ENCODE data around the gene PRKCD.

The PRKCD gene

DNA sequence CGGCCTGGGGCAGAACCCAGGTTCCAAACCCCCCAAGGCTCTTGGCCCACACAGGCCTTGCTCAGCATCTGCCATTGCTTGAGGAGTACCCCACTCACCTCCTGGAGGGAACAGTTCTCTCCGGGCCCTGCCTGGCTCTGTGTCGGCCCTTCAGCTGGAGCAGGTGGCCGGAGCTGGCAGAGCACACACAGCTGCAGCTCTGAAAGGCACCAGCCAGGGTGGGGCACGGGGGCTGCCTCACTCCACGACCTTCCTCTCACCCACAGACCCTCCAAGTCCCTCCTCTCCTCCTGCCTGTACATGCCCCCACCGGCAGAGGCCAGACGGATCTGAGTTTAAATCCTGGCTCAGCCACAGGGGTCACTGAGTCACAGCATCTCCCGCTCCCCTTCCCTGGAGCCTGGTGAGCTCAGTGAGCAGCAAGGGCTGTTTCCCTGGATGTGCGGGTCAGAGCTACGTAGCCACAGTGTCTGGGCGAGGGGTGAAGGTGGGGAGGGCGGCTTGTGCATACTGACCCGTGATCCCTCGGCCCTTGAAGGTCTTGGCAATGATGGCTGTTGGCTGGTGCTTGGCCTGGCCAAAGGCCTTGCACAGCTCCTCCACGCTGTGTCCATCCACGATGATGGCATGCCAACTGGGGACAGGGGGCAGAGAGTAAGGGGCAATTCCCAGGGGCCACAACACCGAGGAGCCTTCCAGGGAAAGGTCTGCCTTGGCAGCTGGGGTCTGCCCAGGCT lies 71.8 kb downstream of the PRKCD start:
- no peak for DNase-seq (ENCODE audit: low read depth in 2 of 2)

DNA sequence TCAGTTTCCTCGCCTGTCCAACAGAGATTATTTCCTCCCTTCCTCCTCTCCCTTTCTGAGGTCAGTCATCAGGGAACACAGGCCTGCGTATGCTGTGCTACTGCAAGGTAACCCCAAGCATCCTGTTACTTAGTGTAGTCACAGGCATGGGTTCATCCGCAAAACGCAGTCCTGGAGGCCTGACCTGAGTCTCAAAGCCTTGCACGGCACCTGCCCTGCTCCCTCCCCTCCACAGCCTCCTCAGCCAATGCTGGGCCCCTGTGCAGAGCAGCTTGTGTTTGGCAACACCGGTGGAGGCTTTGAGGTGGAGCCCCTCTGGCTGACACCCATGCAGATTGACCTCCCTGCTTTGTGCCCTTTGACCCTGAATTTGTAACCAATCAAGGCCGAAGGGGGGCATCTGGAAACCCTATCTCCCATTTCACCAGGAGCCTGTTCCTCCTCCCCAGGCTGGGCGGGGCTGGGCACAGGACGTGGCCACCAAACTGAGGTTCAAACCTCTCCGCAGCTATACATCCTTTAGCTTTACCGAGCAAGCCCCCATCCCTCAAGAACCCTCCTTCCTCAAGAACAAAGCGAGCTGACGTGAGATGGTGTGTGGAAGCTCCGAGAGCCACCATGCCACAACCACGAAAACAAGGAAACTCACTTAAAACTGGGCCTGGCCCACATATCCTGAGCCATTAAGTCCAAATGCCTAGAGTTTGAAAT lies 73.3 kb downstream of the PRKCD start:
- no peak for DNase-seq (ENCODE audit: low read depth in 2 of 2)

DNA sequence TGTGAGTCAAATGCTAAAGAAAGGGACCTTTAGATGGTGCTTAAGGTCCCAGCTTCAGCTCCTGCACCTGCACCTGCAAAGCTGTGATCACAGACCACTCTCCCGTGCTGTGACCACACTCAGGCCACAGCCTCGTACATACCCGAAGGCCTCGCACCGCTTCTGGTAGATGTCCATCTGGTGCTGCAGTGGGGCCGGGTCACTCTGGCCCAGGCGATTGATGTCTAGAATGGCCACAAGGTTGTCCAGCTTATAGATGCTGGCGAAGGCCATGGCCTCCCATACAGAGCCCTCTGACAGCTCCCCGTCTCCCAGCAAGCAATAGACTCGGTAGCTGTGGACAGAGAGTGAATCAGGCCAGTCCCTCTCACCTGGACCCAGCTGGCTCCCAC lies 73.8 kb downstream of the PRKCD start:
- DNase-seq (ENCODE audit: low read depth in 2 of 2) = no peak

DNA sequence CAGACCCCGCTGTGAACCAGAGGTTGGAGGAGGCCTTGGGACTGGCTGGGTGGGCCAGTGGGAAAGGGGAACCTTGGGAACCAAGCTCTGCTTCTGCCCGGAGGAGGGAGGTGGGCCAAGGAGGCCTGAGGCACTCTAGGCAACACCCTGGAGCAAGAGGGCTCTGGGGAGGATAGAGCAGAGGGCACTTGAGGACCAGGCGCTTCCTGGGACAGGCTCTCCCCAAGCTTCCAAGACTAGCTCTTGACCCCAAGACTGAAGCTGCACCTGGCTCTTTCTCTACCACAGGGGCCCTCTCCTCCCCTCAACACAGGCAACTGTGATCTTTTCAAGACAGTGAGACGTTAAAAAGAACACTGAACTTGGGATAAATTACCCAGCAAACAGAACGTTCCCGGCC lies 74.5 kb downstream of the PRKCD start:
- no peak for DNase-seq (ENCODE audit: low read depth in 2 of 2)

DNA sequence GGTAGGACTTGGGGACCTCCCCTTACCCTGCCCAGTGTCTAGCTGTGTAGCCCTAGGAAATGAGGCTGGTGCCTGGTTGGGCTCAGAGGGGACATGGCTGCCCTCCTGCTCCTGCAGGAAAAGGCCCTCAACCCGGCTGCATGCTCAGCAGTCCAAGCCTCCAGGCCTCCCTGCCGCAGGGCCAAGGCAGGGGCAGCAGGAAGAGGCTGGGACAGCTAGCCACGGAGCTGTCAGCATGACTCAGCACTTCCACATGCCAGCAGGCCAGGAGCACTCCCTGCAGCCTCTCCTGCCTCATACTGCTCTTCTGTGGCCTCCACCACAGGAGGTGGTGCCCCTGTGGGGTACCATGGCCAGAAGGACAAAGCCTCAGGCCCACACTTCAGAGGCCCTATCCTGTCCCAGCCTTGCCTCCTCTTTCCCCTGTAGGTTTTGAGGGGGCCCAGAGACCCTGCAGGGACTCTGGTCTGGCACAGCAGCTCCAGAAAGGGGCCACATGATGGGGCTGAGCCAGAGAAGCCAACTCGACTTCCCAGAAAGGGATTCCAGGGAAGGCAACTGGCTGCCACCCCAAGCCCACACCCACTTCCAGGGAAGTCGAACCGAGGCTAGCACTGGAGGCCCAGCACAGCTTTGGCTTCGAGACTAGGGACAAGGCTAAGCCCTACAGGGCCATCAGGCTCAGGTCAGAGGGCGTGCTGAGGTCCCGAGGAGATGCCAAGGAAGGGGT lies 75.3 kb downstream of the PRKCD start:
- no peak for DNase-seq (ENCODE audit: low read depth in 2 of 2)

DNA sequence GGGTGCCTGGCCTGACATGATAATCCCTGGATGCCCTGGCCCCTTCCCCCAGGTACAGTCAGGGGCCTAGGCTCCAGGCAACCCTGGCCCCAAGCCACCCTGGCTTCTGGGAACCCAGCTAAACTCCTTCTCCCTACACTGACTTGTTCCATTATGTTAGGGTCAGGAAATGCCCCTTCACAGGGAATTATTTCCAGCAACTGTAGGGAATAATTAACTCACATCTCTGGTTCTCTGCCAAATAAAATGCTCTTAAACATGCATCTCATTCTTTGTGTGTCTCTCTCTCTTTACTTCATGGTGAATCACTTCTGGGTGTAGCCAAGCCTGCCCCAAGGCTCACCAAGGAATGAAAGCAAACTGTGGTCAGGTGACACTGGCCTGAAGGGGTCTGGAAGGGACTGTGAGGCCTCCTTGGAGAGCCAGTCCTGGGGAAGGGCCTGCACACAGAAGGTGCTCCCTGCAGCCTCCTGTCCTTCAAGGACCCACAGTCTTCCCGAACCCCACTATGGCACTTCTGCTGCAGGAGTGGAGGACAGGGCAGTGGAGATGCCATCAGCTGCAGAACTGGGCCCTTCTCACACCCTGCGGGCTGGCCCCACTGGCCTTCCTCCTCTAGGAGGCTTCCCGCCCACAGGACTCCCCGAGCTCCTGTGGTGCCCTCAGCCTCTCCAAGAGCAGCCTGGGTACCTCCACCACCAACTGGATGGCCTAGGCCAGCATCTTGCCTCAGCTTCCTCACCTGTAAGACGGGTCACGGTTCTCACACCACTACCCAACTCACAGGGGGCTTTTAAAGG lies 77.2 kb downstream of the PRKCD start:
- no peak for DNase-seq (ENCODE audit: low read depth in 2 of 2)

DNA sequence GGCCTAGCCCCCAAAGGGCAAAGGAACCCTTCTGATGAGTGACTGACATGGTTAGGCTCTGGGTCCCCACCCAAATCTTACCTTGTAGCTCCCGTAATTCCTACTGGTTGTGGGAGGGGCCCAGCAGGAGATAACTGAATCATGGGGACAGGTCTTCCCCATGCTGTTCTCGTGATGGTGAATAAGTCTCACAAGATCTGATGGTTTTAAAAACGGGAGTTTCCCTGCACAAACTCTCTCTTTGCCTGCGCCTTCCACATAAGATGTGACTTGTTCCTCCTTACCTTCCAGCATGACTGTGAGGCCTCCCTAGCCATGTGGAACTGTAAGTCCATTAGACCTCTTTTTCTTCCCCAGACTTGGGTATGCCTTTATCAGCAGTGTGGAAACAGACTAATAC lies 77.9 kb downstream of the PRKCD start:
- no peak for DNase-seq (ENCODE audit: low read depth in 2 of 2)

DNA sequence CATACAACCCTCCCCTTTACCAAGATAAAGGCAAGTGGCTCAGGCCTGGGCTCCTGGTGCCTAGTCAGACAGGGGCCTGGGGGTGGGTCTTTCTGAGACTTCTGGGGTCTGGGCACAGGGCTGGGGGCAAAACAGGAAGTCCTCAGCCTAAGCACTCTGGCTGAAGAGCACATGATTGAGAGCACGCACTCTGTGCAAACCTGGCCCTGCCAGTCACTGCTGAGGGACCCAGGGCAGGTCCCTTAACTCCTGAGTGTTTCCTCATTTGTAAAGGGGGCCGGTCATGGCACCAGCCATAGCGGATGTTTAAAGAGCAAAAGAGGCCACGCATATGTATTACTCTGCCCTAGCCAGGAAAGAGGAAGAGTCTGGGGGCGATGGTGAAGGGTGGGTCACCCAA lies 78.8 kb downstream of the PRKCD start:
- DNase-seq (ENCODE audit: low read depth in 2 of 2) = no peak

DNA sequence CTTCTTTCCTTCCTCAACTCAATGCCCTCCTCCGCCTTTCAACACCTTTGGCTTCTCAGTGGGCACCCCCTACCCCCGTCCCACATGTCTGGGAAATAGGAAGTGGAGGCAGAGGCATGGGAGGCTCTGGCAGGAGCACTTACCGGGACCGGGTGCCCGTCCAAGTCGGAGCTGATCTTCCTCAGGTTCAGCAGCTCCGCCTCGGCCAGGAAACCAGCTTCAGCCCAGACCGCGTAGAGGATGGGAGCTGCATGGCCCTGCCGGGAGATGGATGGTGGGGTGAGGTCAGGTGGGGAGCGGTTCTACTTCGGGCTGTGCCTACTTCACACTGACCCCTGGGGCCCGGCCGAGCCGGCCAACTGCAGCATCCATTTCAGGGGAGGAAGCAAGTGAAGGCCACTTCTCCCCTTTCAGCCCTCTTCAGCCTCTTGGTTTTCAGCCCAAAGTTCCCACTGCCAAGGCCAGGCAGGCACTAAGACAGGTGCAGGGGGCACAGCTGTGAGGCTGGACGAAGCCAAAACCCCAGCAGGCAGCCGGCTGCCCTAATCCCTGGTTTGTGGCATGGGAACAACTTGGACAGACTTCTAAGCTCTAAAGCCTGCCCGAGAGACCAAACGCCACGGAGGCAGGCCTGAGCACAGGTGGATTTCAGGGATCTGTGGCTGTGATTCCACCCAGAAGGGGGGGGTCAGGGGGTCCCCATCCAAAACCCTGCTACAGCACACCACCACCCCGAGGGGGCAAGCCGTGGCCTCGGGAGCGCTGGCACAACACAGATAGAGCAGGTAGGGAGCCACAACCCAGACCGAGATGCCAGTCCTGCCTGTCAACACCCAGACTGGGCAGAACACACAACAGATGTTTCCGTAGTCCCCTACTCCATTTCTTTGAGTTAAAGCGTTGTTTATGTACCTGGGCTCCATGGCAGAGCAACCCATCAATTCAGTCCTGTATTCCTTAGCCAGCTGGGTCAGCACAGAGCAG lies 80.3 kb downstream of the PRKCD start:
- no peak for DNase-seq (ENCODE audit: low read depth in 2 of 2)

DNA sequence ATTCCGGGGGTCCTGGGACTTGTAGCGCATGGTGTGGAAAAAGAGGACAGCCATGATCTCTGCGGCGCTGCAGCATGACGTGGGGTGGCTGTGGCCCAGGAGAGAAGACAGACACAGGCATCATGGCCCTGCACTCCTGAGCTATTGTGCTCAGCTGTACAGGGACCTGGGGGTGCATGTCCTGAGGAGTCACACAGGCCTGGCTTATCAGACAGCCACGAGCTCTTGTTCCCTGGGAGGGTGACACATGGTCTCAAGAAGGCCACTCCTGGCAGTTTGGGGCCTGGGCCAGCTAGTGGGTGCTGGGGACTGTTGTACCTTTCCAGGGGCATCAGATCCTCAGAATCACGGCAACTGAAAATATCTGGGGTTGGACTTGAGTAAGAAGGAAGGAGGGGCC lies 81.1 kb downstream of the PRKCD start:
- no peak for DNase-seq (ENCODE audit: low read depth in 2 of 2)

Measured in stimulated activated CD8-positive, alpha-beta memory T cell treated with anti-CD3 and anti-CD28 coated beads, Interleukin-7, amount 100 ng/mL, for 4 hours (primary cell).